GM20000 (cell line): ENCODE results near the gene GSTCD.
"Not testable (repeated sequence)": the region's sequence is repeated elsewhere in the genome, so short reads cannot be mapped to it uniquely, and the experiment has no call there.

Source experiments
- DNase-seq: peaks from one replicate; pipeline ENCODE4 v3.0.0; 2012; ENCODE audit warnings: low spot score
- TF ChIP-seq, protein P1 (sequence below): IDR thresholded peaks from 2 replicates; pipeline ENCODE4 v1.5.1; 2012; ENCODE audit warnings: mild to moderate bottlenecking, control low read depth; ENCODE audit errors: extremely low read depth, missing control alignments

Gene GSTCD

DNA sequence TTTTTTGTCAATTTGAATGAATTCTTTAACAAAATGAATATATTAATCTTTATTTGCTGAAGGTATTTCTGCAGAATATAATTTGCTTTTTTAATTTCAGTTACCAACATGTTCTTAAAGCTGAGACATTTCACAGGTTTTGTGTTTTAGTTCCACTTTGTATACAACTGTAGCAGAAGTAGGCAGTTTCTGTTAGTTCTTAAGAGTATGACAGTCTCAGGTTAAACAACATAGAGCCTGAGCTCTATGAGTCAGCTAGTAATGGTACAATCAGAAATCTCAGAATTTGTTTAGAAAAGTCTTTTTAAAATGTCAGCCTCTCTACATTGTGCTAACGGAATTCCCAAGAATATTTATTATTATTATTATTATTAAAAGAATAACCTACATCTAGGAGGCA, 50.4 kb downstream of the GSTCD start:
- no peak for DNase-seq
- TF ChIP-seq, protein P1, sequence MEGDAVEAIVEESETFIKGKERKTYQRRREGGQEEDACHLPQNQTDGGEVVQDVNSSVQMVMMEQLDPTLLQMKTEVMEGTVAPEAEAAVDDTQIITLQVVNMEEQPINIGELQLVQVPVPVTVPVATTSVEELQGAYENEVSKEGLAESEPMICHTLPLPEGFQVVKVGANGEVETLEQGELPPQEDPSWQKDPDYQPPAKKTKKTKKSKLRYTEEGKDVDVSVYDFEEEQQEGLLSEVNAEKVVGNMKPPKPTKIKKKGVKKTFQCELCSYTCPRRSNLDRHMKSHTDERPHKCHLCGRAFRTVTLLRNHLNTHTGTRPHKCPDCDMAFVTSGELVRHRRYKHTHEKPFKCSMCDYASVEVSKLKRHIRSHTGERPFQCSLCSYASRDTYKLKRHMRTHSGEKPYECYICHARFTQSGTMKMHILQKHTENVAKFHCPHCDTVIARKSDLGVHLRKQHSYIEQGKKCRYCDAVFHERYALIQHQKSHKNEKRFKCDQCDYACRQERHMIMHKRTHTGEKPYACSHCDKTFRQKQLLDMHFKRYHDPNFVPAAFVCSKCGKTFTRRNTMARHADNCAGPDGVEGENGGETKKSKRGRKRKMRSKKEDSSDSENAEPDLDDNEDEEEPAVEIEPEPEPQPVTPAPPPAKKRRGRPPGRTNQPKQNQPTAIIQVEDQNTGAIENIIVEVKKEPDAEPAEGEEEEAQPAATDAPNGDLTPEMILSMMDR = no peak

DNA sequence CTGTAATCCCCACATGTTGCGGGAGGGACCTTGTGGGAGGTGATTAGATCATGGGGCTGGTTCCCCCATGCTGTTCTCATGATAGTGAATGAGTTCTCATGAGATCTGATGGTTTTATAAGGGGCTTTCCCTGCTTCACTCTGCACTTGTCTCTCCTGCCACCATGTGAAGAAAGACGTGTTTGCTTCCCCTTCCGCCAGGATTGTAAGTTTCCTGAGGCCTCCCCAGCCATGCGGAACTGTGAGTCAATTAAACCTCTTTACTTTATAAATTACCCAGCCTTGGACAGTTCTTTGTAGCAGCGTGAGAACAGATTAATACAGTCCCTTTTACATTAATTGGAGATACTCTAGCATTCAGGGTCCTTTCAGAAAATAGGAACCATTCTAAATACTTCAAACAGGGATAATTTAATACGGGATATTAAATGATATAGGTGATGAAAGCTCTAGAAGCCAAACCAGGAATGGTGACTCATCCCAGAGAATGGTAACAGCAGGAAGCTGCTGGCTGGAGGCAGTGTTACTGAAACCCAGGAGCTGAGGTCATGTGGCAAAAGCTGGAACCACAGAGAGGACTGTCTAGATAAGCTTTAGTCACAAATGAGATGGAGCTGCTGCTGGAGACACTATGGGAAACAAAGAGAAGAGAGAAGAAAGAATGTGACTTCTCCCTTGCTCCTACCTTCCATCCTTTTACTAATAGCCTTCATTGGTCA, 57.3 kb downstream of the GSTCD start:
- DNase-seq = no peak

DNA sequence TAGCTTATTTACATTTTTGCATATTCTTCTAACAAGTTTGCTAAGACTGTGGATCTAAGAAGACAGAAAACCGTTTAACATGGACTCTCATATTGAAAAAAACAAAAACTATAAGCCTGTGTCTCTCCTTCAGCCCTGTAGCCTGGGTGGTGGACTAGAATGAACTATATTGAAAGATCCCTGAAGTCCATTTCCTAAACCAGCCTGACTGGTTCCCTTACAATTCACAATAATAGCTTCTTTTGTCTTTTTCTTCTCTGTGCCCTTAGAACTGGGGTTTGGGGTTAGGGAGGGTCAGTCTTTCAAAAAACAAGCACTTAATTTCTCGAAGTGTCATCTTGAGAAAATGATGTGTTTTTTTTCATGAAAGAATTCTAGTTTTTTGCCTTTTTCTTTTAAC, 59.0 kb downstream of the GSTCD start:
- no peak for DNase-seq
- TF ChIP-seq, protein P1 = no peak

More for the DNA sequence above, 57.3 kb downstream of the GSTCD start:
- TF ChIP-seq, protein P1 = no peak

DNA sequence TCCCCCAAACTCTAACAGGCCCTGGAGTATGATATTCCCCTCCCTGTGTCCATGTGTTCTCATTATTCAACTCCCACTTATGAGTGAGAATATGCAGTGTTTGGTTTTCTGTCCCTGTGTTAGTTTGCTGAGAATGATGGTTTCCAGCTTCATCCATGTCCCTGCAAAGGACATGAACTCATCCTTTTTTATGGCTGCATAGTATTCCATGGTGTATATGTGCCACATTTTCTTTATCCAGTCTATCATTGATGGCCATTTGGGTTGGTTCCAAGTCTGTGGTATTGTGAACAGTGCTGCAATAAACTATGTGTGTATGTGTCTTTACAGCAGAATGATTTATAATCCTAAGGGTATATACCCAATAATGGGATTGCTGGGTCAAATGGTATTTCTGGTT, 61.9 kb downstream of the GSTCD start:
- not testable (repeated sequence) for DNase-seq

DNA sequence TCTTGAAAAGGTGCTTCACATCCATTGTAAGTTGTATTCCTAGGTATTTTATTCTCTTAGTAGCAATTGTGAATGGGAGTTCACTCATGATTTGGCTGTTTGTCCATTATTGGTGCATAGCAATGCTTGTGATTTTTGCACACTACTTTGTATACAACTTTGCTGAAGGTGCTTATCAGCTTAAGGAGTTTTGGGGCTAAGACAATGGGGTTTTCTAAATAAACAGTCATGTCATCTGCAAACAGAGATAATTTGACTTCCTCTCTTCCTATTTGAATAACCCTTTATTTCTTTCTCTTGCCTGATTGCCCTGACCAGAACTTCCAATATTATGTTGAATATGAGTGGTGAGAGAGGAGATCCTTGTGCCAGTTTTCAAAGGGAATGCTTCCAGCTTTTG, 63.5 kb downstream of the GSTCD start:
- DNase-seq = not testable (repeated sequence)

DNA sequence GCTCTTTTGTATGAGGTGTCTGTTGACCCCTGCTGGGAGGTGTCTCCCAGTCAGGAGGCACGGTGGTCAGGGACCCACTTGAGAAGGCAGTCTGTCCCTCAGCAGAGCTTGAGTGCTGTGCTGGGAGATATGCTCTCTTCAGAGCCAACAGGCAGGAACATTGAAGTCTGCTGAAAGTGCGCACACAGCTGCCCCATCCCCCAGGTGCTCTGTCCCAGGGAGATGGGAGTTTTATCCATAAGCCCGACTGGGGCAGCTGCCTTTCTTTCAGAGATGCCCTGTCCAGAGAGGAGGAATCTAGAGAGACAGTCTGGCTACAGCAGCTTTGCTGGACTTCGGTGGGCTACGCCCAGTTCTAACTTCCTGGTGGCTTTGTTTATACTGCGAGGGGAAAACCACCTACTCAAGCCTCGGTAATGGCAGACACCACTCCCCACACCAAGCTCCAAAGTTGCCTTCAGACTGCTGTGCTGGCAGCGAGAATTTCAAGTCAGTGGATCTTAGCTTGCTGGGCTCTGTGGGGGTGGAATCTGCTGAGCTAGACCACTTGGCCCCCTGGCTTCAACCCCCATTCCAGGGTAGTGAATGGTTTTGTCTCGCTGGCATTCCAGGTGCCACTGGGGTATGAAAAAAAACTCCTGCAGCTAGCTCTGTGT, 67.3 kb downstream of the GSTCD start:
- DNase-seq = not testable (repeated sequence)

DNA sequence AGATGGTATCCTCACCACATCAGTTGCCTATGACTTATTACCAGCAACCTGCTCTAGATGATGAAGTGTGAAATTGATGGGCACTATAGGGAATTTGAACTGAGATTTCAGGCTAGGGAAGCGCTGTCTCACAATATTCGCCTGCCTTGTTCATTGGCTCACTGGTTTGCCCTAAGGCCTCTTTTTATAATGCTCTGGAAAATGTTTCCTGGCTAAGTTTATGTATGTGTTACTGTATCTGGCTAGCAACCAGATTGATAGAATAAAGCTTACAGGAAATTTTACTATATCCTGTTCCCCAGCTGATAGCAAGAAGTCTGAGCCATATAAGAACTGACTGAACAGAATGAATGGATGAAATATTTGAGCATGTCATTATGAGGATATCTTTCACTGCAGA, 71.6 kb downstream of the GSTCD start:
- TF ChIP-seq, protein P1 = no peak
- no peak for DNase-seq

DNA sequence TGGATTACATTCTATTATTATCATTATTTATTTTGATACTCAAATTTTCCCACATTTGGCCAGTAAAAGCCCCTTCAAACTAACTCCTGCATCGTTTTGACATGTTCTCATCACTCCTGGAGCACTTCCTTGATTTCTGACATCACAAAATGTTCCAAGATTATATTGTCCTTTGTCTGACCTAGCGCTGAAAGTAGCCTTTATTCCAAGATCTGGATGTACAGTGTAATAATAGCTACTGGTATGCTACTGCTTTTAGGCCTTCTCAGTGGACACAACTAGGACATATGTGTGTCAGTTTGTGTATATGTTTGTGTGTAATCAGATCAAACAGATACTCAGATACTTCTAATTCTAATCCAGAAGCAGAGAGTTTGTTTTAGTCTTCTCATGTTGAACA, 76.2 kb downstream of the GSTCD start:
- TF ChIP-seq, protein P1 = no peak
- no peak for DNase-seq

DNA sequence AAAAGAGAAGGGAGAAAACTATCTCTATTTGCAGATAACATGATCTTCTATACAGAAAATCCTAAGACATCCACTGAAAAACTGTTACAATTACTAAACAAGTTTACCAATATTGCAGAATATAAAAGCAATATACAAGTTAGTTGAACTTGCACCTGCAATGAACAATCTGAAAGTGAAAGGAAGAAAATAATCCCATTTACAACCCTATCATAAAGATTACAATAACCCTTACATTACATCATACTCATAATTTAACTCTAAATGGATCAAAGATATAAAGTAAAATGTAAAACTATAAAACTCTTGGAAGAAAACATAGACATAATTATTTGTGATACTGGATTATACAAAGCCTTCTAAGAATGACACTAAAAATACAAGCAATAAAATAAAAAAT, 77.2 kb downstream of the GSTCD start:
- no peak for DNase-seq
- TF ChIP-seq, protein P1 = no peak
